Testis (tissue), 2 donors: ENCODE data around the gene ENTPD5.

Experiments used
- POLR2A ChIP-seq: fragments of 450-650 bp; IDR thresholded peaks from one replicate; pipeline ENCODE4 v1.6.1; 2017; ENCODE audit warnings: antibody characterized with exemption, mild to moderate bottlenecking, moderate library complexity
- TF ChIP-seq, protein P1 (sequence below), 3 experiments: fragments of 450-650 bp in 2 of 3; fragments of 200-600 bp in 1 of 3; sonication (generic) in 1 of 3; IDR thresholded peaks; one replicate each; pipeline ENCODE4 v1.5.1; 2016 to 2019; ENCODE audit warnings: antibody characterized with exemption in 3 of 3, mild to moderate bottlenecking in 2 of 3, moderate library complexity in 1 of 3

GRCh38 chr14:74065746-74066575 is 46.9 kb upstream of the ENTPD5 start:
- TF ChIP-seq, protein P1, sequence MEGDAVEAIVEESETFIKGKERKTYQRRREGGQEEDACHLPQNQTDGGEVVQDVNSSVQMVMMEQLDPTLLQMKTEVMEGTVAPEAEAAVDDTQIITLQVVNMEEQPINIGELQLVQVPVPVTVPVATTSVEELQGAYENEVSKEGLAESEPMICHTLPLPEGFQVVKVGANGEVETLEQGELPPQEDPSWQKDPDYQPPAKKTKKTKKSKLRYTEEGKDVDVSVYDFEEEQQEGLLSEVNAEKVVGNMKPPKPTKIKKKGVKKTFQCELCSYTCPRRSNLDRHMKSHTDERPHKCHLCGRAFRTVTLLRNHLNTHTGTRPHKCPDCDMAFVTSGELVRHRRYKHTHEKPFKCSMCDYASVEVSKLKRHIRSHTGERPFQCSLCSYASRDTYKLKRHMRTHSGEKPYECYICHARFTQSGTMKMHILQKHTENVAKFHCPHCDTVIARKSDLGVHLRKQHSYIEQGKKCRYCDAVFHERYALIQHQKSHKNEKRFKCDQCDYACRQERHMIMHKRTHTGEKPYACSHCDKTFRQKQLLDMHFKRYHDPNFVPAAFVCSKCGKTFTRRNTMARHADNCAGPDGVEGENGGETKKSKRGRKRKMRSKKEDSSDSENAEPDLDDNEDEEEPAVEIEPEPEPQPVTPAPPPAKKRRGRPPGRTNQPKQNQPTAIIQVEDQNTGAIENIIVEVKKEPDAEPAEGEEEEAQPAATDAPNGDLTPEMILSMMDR (IDR thresholded peaks at IDR 0.05): no peak
- no peak for TF ChIP-seq POLR2A
